ENCODE data around the gene EPAS1. TPM values are rescaled to one million over a fixed set of nuclear protein-coding genes. Genes with fewer than 3 reads are reported as not detected.

The EPAS1 gene
- total RNA-seq, 1 donor from 2014 or later: 4.4 TPM

GRCh38 chr2:46304635-46305034 lies 7.4 kb downstream of the EPAS1 start:
- H3K27me3 Mint-ChIP-seq (ENCODE audit: low read depth): peaks cover 40% of the 10 kb centered on the region
- H3K9me3 Mint-ChIP-seq: peaks cover 9% of the 10 kb centered on the region
- H3K27ac Mint-ChIP-seq: no peak overlapping the region
- TF ChIP-seq CTCF (IDR thresholded peaks at IDR 0.05; ENCODE audit: unreplicated experiment): no peak
- no peak overlapping the region for H3K4me3 Mint-ChIP-seq
- peaks cover 24% of the 10 kb centered on the region for H3K4me1 Mint-ChIP-seq
- H3K36me3 Mint-ChIP-seq: peaks cover 3% of the 10 kb centered on the region
- DNase-seq (ENCODE audit: low spot score in 2 of 2, unreplicated experiment in 2 of 2): no peak

- no peak overlapping the region for H3K4me3 Mint-ChIP-seq
- DNase-seq (ENCODE audit: low spot score in 2 of 2, unreplicated experiment in 2 of 2): no peak
- no peak for TF ChIP-seq CTCF (IDR thresholded peaks at IDR 0.05; ENCODE audit: unreplicated experiment)
- peaks cover 9% of the 10 kb centered on the region for H3K9me3 Mint-ChIP-seq
- H3K27me3 Mint-ChIP-seq (ENCODE audit: low read depth): peaks cover 35% of the 10 kb centered on the region
- H3K27ac Mint-ChIP-seq: no peak overlapping the region
- H3K36me3 Mint-ChIP-seq: peaks cover 3% of the 10 kb centered on the region
- peaks cover 20% of the 10 kb centered on the region for H3K4me1 Mint-ChIP-seq
Observed at GRCh38 chr2:46305187-46305586, 8.0 kb downstream of the EPAS1 start.

- Mint-ChIP-seq H3K27me3 (ENCODE audit: low read depth) (peaks cover 29% of the 10 kb centered on the region), H3K4me3 (no peak overlapping the region), H3K36me3 (peaks cover 3% of the 10 kb centered on the region), H3K4me1 (peaks cover 20% of the 10 kb centered on the region), H3K9me3 (peaks cover 9% of the 10 kb centered on the region), H3K27ac (no peak overlapping the region)
- DNase-seq (ENCODE audit: low spot score in 2 of 2, unreplicated experiment in 2 of 2): no peak
- TF ChIP-seq CTCF (IDR thresholded peaks at IDR 0.05; ENCODE audit: unreplicated experiment): no peak
Observed at GRCh38 chr2:46305767-46306166, 8.6 kb downstream of the EPAS1 start.

- Mint-ChIP-seq H3K4me3 (no peak overlapping the region), H3K9me3 (peaks cover 9% of the 10 kb centered on the region), H3K27me3 (ENCODE audit: low read depth) (peaks cover 23% of the 10 kb centered on the region), H3K27ac (no peak overlapping the region), H3K4me1 (peaks cover 20% of the 10 kb centered on the region), H3K36me3 (peaks cover 3% of the 10 kb centered on the region)
- no peak for TF ChIP-seq CTCF (IDR thresholded peaks at IDR 0.05; ENCODE audit: unreplicated experiment)
- no peak for DNase-seq (ENCODE audit: low spot score in 2 of 2, unreplicated experiment in 2 of 2)
Observed at GRCh38 chr2:46306330-46306751, 9.1 kb downstream of the EPAS1 start.

GRCh38 chr2:46306988-46307655 lies 9.9 kb downstream of the EPAS1 start:
- Mint-ChIP-seq H3K36me3 (peaks cover 3% of the 10 kb centered on the region), H3K9me3 (peaks cover 9% of the 10 kb centered on the region), H3K27ac (no peak overlapping the region), H3K4me3 (no peak overlapping the region), H3K27me3 (ENCODE audit: low read depth) (peaks cover 15% of the 10 kb centered on the region), H3K4me1 (peaks cover 20% of the 10 kb centered on the region)
- DNase-seq (ENCODE audit: low spot score in 2 of 2, unreplicated experiment in 2 of 2): no peak
- TF ChIP-seq CTCF (IDR thresholded peaks at IDR 0.05; ENCODE audit: unreplicated experiment): no peak

Data from mesothelial cell of epicardium (in vitro differentiated cells).